A204.1 (cell line): ENCODE data around the gene DDI2.
"Not testable (repeated sequence)": the region's sequence is repeated elsewhere in the genome, so short reads cannot be mapped to it uniquely, and the experiment has no call there.

Experiments used
- FAIRE-seq: peaks from 2 replicates; lab custom pipeline; 2012; peaks lifted over from hg19 to GRCh38; lab: Jason Lieb, UNC

DDI2 gene

DNA sequence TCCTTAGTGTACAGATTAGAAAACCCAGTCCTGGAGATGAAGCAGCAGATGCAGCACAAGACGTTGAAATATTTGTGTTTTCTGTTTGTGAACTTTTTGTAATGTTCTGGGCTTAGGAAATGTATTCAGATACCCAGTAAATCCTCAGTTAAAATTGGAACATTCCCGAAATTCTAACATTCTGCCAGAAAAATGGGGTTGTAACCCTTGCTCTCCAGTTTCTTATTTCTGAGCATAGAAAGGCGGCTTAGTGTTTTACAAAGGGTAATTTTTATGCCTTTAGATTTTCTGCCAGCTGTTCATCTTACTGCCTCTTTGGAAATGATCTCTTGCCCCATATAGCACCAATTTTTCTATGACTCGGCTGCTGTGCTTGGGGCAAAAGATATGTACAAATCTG lies 20.6 kb downstream of the DDI2 start:
- FAIRE-seq, result no peak

DNA sequence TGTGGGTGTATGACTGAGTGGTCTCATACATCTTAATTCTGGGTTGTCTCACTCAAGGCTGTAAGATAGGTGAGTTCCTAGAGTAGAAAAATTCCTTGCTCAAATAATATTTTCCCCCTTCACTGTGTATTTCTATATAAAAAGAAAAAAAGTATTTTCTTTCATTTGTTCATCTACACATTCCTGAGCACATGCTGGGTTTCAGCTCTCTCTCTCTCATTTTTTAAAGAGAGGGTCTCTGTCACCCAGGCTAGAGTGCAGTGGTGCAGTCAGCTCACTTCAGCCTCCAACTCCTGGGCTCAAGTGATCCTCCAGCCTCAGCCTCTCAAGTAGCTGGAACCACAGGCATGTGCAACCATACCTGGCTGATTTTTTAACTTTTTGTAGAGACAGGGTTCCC lies 22.0 kb downstream of the DDI2 start:
- FAIRE-seq, result no peak

DNA sequence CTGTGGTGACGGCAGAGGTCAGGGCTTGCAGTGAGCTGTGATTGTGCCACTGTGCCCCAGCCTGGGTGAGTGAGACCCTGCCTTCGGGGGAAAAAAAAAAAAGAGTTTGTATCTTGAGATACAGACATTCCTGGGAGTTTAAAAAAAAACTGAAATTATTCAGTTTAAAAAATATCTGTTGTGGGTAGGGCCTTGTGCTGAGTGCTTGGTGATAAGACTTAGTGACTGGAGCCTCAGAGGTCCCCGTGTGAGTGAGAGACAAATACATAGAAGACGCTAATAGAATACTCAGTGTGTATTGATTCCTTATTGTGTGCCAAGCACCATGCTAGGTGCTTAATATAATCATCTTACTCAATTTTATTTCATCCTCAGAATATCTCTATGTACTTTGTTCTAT lies 22.7 kb downstream of the DDI2 start:
- no peak for FAIRE-seq

DNA sequence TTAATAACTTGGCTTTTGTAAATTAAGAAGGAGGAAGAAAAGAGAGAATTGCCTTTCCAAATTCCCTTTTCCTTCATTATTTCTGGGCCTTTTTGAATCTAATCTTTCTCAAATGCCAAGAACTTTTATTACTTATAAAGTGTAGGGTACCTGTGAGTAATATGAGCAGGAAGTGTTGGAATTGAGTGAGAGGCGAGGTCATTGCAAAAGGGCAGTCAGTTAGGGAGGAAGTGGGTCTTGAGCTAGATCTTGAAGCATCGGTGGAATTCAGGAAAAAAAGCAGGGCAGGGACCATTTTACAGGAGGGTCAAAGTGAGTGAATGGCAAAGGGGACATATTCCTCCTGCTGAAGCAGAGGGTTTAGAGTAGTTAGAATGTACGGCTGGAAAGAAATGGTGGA lies 23.4 kb downstream of the DDI2 start:
- FAIRE-seq, result no peak

DNA sequence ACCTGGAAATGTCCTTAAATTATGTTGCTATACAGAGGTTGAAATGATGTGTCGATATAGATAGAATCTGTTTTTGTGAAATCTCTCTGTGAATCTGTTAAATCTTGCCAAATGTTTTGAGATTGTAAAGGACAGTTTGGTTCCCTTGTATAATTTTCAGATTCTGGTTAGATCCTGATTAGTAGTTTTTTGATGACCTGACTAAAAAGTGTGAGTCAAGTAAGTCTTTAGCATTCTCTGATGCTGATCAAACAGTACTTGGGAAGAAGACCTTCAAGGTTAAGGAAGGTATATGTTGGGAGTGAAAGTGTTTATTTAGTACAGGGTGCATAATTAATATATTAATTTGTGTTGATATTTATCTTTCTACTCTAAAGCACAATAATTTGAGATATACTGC lies 32.7 kb downstream of the DDI2 start:
- no peak for FAIRE-seq

DNA sequence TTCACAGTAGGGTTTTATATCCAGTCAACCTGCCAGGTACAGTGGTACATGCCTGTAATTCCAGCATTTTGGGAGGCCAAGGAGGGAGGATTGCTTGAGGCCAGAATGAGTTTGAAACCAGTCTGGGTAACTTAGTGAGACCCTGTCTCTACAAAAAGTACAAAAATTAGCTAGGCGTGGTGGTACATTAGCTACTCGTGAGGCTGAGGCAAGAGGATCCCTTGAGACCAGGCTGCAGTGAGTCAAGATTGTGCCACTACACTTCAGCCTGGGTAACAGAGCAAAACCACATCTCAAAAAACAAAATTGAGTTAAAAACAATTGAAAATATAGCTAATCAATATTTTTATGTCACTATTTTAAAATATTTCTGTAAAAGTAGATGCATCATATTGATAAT lies 33.2 kb downstream of the DDI2 start:
- no peak for FAIRE-seq

DNA sequence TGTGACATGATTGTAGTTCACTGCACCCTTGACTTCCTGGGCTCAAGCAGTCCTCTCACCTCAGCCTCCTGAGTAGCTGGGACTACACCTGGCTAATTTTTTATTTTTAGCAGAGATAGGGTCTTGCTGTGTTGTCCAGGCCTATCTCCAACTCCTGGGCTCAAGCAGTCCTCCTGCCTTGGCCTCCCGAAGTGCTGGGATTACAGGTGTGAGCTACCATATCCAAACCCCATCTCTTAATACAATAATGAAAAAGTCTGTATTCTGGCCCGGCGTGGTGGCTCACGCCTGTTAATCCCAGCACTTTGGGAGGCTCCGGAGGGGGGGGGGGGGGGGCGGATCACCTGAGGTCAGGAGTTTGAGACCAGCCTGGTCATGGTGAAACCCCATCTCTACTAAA lies 34.9 kb downstream of the DDI2 start:
- FAIRE-seq, result not testable (repeated sequence)

DNA sequence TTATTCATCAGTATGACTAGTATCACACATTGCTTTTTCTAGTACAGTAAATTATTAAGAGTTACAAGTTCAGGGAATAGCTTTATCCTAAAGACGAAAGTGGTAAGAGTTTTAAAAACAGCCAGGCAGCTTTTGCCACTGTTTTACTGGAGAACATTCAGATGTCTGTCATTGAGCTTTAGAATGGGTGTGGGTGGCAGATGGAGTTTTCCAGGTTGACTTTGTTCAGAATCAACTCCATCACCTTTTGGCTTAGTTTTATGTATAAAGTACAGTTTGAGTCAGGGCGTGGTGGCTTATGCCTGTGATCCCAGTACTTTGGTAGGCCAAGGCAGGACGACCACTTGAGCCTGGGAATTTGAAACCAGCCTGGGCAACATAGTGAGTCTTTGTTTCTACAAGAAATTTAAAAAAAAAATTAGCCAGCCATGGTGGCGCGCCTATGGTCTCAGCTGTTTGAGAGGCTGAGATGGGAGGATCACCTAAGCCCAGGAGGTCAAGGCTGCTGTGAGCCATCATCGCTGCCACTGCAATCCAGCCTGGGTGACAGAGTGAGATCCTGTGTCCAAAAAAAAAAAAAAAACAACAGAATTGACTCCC lies 36.9 kb downstream of the DDI2 start:
- FAIRE-seq, result no peak

DNA sequence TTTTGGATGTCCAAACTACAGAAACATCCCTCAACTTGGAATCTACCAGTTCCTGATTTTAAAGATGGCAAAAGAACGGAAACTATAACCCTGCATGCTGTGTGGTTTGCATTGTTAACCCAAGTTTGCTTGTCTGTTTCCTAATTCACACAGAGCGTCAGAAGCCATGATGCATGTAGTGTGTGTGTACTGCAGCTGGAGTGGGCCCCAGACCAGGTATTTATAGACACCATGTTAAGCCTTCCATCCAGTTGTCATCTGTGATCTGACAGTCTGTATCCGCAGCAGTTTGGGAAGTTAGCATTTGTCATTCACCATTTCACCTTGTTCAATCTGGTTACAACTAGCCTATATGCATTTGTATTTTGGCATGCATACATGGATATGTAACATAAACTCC lies 39.2 kb downstream of the DDI2 start:
- FAIRE-seq, result no peak

DNA sequence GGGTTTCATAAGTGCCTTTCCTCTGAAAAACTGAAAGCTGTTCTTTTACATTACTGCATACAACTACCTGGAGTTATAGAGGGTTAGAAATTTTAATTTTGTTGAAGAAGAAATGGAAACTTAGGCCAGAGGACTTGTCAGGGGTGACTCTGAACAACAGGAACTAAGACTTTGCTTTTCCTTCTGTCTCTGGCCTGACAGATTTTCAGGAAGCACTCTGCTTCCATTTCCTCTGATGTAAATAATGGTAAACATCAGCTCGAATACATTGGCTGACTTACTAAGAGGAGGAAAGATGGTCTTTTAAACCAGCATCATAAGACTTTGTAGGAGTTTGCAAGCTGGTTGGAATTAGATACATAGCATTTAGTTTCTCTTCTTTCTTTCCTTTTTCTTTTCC lies 39.8 kb downstream of the DDI2 start:
- FAIRE-seq, result no peak

DNA sequence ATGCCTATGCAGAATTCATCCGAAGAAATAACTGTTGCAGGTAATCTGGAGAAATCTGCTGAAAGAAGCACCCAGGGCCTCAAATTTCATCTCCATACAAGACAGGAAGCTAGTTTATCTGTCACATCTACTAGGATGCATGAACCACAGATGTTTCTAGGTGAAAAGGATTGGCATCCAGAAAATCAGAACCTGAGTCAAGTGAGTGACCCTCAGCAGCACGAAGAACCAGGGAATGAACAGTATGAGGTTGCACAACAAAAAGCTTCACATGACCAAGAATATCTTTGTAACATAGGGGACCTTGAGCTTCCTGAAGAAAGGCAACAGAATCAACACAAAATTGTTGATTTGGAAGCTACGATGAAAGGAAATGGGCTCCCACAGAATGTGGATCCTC lies 42.9 kb downstream of the DDI2 start:
- FAIRE-seq, result no peak

DNA sequence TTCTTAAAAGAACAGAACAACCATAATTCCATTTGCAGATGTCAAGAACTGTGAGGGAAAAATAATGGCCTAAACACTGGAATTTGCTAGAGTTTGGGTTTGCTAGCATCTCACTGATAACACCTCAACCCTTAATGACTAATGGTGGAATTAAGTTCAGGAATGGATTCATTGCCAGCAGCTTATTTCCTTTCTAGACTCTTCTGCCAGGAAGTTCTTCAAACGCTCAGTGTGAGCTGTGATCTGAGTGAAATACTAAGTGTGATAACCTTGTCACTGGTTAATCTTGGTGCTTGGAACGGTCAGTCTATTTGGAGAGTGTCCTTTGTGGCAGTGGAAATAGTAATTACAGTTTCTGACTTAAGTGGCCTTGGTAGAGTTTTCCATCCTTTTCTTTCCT lies 45.2 kb downstream of the DDI2 start:
- FAIRE-seq, result no peak

DNA sequence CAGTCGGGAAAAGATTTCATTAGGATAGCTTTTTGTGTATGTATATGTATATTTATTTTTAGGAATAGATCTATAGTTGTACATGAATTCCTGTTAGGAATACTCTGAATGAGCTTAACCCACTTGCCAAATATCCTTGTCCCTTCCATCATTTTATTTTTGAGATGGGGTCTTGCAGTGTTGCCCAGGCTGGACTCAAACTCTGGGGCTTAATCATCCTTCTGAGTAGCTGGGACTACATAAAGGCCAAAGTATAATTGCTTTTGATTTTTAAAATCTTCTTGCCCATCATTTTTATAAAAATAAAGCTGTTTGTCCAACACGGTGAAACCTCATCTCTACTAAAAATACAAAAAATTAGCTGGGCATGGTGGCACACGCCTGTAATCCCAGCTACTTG lies 46.7 kb downstream of the DDI2 start:
- FAIRE-seq, result no peak

DNA sequence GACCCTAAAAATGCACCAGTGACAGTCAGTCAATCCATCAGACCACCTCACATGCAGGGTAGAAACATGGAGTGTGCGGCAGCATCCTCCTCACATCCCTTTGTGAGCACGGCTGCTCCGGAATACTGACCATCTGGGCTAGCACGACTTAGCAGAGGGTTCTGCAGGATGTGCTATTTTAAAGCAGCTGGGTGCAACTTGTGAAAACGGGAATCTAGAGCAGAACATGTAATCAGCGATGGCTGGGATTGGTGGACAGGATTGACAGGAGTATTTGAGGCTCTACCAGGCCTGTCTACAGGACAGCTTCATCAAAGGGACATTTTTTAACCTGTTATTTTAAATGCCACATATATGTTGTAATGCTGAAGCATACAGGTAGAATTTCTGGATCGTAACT lies 50.1 kb downstream of the DDI2 start:
- FAIRE-seq, result no peak

DNA sequence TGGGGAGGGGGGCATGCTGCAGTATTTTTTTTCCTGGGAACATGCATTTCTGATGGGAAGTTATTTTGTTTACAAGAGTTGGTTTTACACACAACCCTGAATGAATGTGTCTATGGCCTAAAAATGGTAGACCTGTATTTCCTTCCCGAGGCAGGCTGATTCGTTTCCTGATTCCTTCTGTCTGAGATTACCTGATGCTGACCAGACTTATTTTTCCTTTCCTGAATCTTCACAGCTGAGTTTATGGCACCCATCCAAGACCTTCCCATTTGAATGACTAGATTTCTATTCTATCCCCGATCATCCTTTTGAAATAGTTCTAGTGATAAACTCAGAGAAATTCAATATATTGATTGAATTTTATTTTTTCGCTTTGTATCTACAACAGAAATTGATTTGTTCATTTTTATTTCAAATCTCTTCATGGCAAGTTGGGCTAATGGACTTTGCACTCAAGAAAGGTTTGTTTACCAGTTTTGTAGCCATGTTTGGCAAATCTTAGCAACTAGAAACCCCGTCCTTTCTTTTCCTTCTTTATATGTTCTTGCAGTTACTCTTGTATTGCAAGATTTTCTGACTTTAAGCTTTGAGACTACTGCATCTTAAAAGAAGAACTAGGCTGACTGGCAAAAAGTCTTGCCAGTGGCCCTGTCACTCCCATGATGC lies 51.0 kb downstream of the DDI2 start:
- no peak for FAIRE-seq

DNA sequence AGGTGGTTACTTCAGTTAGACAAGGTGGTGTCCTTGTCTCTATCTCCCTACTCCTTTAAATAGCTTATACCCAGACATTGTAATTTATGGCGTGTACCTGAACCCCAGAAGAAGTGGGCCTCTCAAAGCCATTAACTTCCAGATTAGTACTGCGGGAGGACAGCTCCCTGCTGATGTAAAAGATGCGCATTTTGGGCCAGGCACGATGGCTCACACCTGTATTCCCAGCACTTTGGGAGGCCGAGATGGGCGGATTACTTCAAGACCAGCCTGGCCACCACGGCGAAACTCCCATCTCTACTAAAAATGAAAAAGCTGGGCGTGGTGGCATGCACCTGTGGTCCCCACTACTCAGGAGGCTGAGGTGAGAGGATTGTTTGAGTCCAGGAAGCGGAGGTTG lies 51.8 kb downstream of the DDI2 start:
- no peak for FAIRE-seq

DNA sequence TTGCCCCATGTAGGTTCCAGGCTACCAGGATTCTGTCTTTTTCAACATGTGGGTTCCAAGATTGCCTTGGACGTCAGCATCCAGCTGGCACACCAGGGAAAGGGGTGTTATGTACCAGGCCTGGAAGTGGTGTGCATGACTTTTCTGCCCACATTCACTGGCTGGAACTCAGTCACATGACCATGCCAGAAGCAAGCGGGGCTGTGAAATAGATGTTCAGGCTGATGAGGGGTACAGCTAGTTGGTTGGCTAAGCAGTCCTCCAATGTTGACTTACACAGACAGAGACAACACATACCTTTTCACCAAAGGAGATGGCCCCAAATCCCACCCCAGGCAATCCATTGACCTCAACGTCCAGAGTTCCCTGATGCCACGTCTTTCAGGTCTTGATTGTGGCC lies 52.6 kb downstream of the DDI2 start:
- no peak for FAIRE-seq

DNA sequence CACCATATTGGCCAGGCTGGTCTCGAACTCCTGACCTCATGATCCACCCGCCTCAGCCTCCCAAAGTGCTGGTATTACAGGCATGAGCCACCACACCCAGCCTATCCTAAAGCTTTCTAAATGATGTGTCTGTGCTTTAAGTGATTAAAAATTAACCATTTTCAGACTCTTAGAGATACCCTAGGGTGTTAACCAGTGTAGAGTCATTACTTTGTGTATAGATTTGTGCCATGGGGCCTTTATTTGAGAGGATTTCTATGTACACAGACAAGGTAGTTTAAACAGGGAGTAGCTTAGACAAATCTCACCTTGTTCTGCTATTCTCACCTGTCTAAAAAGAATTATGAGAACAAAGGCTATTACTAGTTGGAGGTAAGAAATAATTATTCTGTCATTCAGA lies 54.2 kb downstream of the DDI2 start:
- no peak for FAIRE-seq

DNA sequence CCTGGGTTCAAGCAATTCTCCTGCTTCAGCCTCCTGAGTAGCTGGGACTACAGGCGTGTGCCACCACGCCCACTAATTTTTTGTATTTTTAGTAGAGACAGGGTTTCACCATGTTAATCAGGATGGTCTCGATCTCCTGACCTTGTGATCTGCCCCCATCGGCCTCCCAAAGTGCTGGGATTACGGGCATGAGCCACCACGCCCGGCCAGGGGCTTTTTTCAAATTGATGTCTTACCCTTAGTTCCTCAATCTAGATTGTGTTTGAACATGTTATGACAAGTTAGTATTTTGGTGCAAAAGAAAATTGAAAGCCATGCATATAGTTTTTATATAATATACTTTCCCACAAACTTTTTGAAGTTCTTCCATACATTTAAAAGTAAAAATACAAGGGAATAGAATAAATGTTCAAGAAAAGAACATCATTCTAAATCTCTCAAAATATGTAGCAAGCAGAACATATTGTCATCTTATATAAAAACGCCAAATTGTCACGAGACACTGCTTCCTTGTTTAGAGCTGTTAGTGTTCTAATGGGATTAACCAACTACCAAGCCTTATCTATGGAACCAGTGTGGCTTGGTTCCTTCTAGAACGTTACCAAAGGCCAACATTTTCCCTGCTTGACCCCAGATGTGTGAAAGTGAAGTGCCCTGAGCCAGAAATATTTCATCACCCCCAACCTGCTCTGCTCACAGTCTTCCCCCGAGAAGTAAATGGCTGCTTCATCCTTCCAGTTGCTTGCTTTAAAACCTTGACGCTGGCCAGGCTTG lies 57.3 kb downstream of the DDI2 start:
- FAIRE-seq, result no peak

DNA sequence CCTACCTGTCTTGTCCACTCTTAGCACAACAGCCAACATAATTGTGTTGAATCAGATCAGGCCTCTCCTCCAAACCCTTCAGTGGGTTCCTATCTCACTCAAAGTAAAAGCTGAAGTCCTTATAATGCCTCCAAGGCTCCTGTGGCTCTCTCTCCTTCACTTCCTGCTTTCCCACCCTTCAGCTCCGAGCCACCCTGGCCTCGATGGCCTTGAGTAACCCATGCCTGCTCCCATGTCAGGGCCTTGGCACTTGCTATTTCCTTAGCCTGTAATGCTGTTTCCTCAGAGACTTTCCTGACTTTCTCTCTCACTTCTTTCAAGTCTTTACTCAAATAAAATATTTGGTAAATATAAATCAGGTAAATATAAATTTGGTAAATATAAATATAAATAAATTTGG lies 58.8 kb downstream of the DDI2 start:
- no peak for FAIRE-seq

DNA sequence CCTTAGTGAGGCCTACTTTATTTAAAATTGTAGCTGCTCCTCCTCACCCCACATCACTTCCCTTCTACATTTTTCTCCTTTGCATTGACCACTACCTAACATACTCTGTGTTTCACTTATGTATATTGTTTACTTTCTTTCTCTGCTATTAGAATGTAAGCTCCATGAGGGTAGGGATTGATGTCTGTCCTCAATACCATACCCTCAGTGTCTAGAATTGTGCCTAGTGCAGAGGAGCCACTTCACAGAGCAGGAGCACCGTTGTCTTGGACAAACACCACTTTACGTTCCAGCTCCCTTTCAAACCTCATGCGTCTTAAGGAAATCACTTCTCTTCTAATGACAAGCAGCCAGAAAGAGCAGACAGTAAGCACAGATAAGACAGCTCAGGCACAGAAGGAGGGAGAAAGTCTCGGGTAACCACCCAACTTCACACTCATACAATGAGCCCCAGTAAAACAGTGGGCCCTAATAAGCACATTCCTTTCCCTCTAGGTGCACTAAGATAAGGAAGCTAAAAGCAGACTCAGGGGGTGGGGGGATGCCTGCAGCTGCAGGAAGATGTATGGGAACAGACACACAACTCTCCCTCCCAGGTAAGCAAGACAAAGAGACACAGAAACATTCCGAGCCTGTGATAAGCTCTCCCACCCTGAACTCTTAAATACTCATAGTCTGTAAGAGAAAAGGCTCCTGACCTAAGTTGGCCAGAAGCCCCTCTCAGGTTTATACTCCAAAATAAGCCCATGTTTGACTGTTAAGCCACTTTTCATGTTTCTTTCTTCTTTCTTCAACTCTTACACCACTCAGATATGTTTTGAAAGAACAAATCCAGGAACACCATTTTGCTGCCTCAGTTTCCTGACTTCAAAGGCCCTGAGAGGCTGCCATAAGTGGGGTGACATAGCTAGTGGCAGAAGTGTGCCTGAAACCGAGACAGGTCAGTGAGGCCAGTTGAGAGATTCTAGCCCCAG lies 59.7 kb downstream of the DDI2 start:
- FAIRE-seq, result no peak

DNA sequence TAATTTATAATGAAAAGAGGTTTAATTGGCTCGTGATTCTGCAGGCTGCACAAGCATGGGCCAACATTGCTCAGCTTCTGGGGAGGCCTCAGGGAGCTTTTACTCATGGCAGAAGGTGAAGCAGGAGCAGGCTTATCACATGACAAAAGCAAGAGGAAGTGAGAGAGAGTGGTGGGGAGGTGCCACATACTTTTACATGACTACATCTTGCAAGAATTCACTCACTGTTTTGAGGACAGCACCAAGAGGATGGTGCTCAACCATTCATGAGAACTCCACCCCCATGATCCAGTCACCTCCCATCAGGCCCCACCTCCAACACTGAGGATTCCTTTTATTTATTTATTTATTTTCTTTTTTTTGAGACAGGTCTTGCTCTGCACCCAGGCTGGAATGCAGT lies 61.3 kb downstream of the DDI2 start:
- no peak for FAIRE-seq

DNA sequence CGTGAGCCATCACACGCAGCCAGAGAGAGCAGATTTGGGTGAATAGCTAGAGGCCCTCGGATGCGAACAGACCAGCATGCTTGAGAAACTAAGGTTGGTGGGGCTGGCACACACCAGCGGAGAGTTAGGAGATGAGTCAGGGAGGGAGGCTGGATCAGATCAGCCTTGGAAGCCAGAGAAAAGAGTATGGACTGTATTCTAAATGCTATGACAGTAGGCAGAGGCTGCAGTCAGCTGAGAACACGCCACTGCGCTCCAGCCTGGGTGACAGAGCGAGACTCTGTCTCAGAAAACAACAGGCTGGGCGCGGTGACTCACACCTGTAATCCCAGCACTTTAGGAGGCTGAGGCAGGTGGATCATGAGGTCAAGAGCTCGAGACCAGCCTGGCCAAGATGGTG lies 62.9 kb downstream of the DDI2 start:
- FAIRE-seq, result no peak
